GM12891 (cell line): ENCODE results near the gene SBK1.

ENCODE experiments used
- DNase-seq: peaks from one replicate; pipeline ENCODE4 v3.0.0; 2011; ENCODE audit warnings: low spot score; ENCODE audit not compliant: insufficient read length
- FAIRE-seq: peaks from 2 replicates; lab custom pipeline; 2011; peaks lifted over from hg19 to GRCh38; lab: Jason Lieb, UNC
- PAX5 ChIP-seq: IDR thresholded peaks from 2 replicates; pipeline ENCODE4 v1.6.1; 2011; ENCODE audit warnings: low read length, moderate library complexity, mild to moderate bottlenecking; ENCODE audit not compliant: insufficient read depth, severe bottlenecking
- POLR2A ChIP-seq: IDR thresholded peaks from 2 replicates; pipeline ENCODE4 v1.6.1; 2011; ENCODE audit warnings: low read depth, low read length, control low read depth
- POLR2AphosphoS5 ChIP-seq: IDR thresholded peaks from 2 replicates; pipeline ENCODE4 v1.6.1; 2011; ENCODE audit warnings: low read depth, low read length, control low read depth
- POU2F2 ChIP-seq: IDR thresholded peaks from 2 replicates; pipeline ENCODE4 v1.6.1; 2011; ENCODE audit warnings: low read depth, mild to moderate bottlenecking, control low read depth, low read length, moderate library complexity
- SPI1 ChIP-seq: IDR thresholded peaks from 2 replicates; pipeline ENCODE4 v1.6.1; 2011; ENCODE audit warnings: low read depth, low read length, control low read depth
- TAF1 ChIP-seq: IDR thresholded peaks from 2 replicates; pipeline ENCODE4 v1.6.1; 2011; ENCODE audit warnings: low read depth, low read length, control low read depth

The SBK1 gene

DNA sequence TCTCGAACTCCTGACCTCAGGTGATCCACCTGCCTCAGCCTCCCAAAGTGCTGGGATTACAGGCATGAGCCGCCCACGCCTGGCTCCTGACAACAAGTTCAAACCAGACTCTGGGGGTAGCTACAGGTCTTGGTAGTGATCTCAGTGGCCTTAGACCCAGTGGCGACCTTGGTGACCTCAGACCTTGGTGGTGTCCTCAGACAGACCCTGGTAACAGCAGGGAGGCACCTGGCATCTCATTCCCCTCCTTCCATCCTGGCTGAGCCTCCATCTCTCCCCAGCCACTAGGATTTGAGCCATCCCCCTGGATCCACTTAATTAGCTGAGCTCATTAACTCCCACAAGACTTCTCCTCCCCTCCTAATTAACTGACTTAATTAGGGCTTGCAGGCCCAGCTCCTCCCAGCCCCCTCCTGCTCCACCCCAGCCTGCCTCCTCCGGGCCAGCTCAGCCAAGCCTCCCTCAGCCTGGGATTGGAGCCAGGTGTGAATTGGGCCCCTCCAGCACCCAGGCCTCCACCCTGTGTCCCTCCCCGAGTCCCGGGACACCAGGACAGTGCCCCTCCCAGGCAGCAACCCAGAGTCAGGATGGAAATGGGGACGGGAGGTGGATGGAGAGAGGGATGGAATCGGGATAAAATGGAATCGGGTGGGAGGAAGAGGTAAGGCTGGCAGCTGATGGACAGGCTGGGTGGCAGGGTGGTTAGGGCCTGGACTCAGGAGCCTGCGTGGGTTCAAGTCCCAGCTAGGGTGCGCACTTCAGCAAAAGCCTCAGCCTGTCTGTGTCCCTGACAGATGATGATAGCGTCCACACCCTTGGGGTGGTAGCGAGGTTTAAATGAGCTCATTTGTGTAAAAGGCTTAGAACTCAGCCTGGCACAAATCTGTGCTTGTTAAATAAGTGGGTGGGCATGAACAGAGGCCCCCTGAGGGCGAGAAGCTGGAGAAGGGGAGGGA is 11.2 kb upstream of the SBK1 start:
- TF ChIP-seq TAF1 (no peak), POLR2AphosphoS5 (no peak), POLR2A (no peak), POU2F2 (no peak), PAX5 (no peak), SPI1 (no peak)
- DNase-seq (no peak), FAIRE-seq (no peak)

DNA sequence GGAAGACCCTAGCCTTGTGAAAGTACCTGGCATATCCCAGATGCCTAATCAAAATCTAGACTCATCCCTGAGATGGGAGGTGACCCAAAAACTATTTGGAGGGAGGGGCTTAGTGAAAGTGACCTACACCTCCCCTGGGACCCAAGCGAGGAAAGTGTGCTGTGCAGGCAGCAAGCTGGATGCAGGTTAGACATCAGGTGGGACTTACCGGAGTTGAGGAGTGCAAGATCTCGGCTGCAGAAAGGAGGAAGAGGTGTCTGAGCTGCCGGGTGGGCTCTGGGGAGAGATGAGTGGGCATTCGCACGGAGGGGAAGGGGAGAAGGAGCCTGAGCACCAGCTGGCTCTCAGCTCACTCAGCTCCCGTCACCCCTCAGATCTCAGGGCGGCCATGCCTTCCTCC is 10.3 kb upstream of the SBK1 start:
- TF ChIP-seq POLR2AphosphoS5 (no peak), PAX5 (no peak), POLR2A (no peak), POU2F2 (no peak), TAF1 (no peak), SPI1 (no peak)
- FAIRE-seq (no peak), DNase-seq (no peak)

- TF ChIP-seq POU2F2 (no peak), SPI1 (no peak), POLR2A (no peak), TAF1 (no peak), PAX5 (no peak), POLR2AphosphoS5 (no peak)
- FAIRE-seq, result no peak
- DNase-seq, result no peak
These were observed 9.2 kb upstream of the SBK1 start for GRCh38 chr16:28283173-28283572.

- FAIRE-seq, result no peak
- no peak for DNase-seq
- TF ChIP-seq POLR2AphosphoS5 (no peak), POLR2A (no peak), POU2F2 (no peak), SPI1 (no peak), TAF1 (no peak), PAX5 (no peak)
These were observed 8.3 kb upstream of the SBK1 start for GRCh38 chr16:28283798-28284577.

GRCh38 chr16:28285649-28286048 is 6.7 kb upstream of the SBK1 start:
- no peak for DNase-seq
- TF ChIP-seq PAX5 (no peak), SPI1 (no peak)
- no peak for FAIRE-seq

DNA sequence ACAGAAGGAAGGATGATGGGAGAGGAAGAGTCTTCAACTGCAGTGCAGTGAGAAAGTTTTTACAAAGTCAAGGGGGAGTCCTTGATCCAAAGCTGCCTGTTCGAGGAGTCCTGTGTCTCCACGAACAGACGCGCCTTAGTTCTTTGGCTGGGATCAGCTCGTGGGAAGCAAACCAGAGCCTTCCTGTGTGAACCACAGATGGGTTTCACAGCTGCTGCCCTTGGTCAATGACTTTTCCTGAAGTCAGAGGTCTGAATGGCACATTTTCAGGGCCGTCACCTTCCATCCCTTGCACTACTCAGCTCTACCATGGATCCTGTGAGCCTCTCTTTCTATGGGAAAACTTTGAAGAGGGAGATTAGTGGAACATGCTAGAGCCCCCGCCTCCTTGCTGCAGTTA is 4.2 kb upstream of the SBK1 start:
- no peak for DNase-seq
- TF ChIP-seq TAF1 (no peak), SPI1 (no peak), POU2F2 (no peak), POLR2A (no peak)
- FAIRE-seq, result no peak

- DNase-seq (no peak), FAIRE-seq (no peak)
- TF ChIP-seq POU2F2 (no peak), TAF1 (no peak), POLR2AphosphoS5 (no peak), PAX5 (no peak), SPI1 (no peak), POLR2A (no peak)
These were observed 3.3 kb upstream of the SBK1 start for GRCh38 chr16:28289048-28289447.

DNA sequence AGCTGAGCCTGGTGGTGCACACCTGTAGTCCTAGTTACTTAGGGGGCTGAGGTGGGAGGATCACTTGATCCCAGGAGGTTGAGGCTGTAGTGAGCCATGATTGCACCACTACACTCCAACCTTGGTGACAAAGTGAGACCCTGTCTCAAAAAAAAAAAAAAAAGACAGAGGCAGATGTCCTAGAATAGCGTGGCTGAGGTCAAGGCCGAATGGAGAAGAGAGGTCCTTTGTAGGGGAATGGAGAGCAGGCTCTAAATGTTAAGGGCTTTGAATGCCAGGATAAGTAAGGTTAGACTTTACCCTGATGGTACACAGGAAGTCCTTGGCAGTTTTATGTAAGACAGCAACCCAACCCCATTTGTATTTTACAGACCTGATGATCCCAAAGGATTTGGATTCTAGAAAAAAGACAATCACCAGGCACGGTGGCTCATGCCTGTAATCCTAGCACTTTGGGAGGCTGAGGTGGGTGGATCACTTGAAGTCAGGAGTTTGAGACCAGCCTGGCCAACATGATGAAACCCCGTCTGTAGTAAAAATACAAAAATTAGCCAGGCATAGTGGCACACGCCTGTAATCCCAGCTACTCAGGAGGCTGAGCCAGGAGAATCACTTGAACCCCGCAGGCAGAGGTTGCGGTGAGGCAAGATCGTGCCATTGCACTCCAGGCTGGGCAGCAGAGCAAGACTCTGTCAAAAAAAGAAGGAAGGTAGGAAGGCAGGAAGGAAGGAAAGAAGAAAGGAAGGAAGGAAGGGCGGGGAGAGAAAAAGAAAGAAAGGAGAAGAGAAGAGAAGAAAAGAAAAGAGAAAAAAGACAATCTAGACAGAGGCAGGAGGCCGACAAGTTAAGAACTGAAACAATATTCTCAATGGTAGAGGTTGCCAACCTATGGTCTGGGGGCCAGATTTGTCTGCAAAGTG is 2.1 kb upstream of the SBK1 start:
- TF ChIP-seq POLR2A (no peak), TAF1 (no peak), POU2F2 (no peak), SPI1 (no peak), PAX5 (no peak), POLR2AphosphoS5 (no peak)
- DNase-seq (no peak), FAIRE-seq (no peak)

DNA sequence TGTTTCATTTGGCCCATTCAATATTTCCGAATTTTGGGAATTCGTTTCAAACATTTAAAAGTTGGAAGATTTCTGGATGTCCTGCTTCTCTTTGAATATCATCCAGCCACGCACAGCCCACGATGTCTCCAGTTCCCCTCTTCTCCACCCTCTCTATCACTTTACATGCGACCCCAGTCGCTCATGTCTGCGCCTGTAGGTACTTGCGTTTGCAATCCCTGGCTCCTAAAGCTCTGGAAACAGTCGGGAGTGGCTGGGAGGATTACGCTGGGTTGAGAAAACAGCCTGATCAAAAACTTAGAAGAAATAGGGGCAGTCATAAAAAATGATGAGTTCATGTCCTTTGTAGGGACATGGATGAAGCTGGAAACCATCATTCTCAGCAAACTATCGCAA is 1.5 kb upstream of the SBK1 start:
- no peak for DNase-seq
- no peak for FAIRE-seq
- TF ChIP-seq POLR2AphosphoS5 (no peak), POU2F2 (no peak), PAX5 (no peak), SPI1 (no peak), TAF1 (no peak), POLR2A (no peak)
